Kidney epithelial cell (primary cell): ENCODE data around the gene VPS8. TPM values are rescaled to one million over a fixed set of nuclear protein-coding genes. Genes with fewer than 3 reads are reported as not detected.
"Not testable (repeated sequence)": the region's sequence is repeated elsewhere in the genome, so short reads cannot be mapped to it uniquely, and the experiment has no call there.

ENCODE experiments used
- DNase-seq: peaks from one replicate; pipeline ENCODE4 v3.0.0-alpha.2; 2010; ENCODE audit warnings: low read depth
- H3K27me3 ChIP-seq: 2 replicates; pipeline ENCODE4 v1.6.0; 2011; ENCODE audit warnings: low read length; ENCODE audit not compliant: control insufficient read depth, insufficient read depth
- H3K36me3 ChIP-seq: 2 replicates; pipeline ENCODE4 v1.5.1; 2011; ENCODE audit warnings: low read length; ENCODE audit not compliant: control insufficient read depth, insufficient read depth
- H3K4me3 ChIP-seq: 2 replicates; pipeline ENCODE4 v1.5.1; 2011; ENCODE audit warnings: low read depth, mild to moderate bottlenecking, control low read depth, low read length
- total RNA-seq: library from RNA; depleted of rRNA; stranded (reverse); fragments of >200 nt; gene quantifications from 2 replicates; pipeline ENCODE4 v1.2.3, GENCODE V29; 2015
- TF ChIP-seq, protein P1 (sequence below): IDR thresholded peaks from 2 replicates; pipeline ENCODE4 v1.5.1; 2011; ENCODE audit warnings: mild to moderate bottlenecking, moderate library complexity, low read length, control low read depth, inconsistent platforms; ENCODE audit not compliant: insufficient read depth, poor library complexity, severe bottlenecking

The VPS8 gene
- total RNA-seq, 1 donor from 2014 or later, result 31.9 TPM

- TF ChIP-seq, protein P1, sequence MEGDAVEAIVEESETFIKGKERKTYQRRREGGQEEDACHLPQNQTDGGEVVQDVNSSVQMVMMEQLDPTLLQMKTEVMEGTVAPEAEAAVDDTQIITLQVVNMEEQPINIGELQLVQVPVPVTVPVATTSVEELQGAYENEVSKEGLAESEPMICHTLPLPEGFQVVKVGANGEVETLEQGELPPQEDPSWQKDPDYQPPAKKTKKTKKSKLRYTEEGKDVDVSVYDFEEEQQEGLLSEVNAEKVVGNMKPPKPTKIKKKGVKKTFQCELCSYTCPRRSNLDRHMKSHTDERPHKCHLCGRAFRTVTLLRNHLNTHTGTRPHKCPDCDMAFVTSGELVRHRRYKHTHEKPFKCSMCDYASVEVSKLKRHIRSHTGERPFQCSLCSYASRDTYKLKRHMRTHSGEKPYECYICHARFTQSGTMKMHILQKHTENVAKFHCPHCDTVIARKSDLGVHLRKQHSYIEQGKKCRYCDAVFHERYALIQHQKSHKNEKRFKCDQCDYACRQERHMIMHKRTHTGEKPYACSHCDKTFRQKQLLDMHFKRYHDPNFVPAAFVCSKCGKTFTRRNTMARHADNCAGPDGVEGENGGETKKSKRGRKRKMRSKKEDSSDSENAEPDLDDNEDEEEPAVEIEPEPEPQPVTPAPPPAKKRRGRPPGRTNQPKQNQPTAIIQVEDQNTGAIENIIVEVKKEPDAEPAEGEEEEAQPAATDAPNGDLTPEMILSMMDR, result no peak
- Histone ChIP-seq H3K4me3 (no peak overlapping the region), H3K27me3 (no peaks in the 10 kb centered on the region), H3K36me3 (no peaks in the 10 kb centered on the region)
- no peak for DNase-seq
Observed at GRCh38 chr3:184949251-184949965, 137.4 kb downstream of the VPS8 start.

DNA sequence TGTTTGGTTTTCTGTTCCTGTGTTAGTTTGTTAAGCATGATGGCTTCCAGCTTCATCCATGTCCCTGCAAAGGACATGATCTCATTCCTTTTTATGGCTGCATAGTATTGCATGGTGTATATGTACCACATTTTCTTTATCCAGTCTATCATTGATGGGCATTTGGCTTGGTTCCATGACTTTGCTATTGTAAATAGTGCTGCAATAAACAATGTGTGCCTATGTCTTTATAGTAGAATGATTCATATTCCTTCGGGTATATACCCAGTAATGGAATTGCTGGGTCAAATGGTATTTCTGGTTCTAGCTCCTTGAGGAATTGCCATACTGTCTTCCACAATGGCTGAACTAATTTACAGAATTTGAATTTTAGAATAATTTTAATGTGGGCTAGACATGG lies 138.8 kb downstream of the VPS8 start:
- not testable (repeated sequence) for H3K4me3 ChIP-seq, H3K27me3 ChIP-seq, H3K36me3 ChIP-seq, DNase-seq

GRCh38 chr3:184952671-184953070 lies 140.7 kb downstream of the VPS8 start:
- TF ChIP-seq, protein P1, result no peak
- DNase-seq, result no peak
- Histone ChIP-seq H3K4me3 (no peak overlapping the region), H3K36me3 (no peaks in the 10 kb centered on the region), H3K27me3 (no peaks in the 10 kb centered on the region)

GRCh38 chr3:184953401-184953800 lies 141.4 kb downstream of the VPS8 start:
- TF ChIP-seq, protein P1, result no peak
- no peak overlapping the region for H3K4me3 ChIP-seq
- DNase-seq, result no peak
- no peaks in the 10 kb centered on the region for H3K36me3 ChIP-seq
- no peaks in the 10 kb centered on the region for H3K27me3 ChIP-seq

- H3K27me3 ChIP-seq, result no peaks in the 10 kb centered on the region
- DNase-seq, result no peak
- no peaks in the 10 kb centered on the region for H3K36me3 ChIP-seq
- no peak overlapping the region for H3K4me3 ChIP-seq
- TF ChIP-seq, protein P1, result no peak
Observed at GRCh38 chr3:184954251-184954650, 142.3 kb downstream of the VPS8 start.

- not testable (repeated sequence) for H3K36me3 ChIP-seq, H3K27me3 ChIP-seq, DNase-seq, H3K4me3 ChIP-seq
Observed at GRCh38 chr3:184954851-184955250, 142.9 kb downstream of the VPS8 start.
